ENCODE results near the gene LRP4. TPM values are rescaled to one million over a fixed set of nuclear protein-coding genes. Genes with fewer than 3 reads are reported as not detected.

LRP4 gene
- total and polyA plus RNA-seq, 2 of the 4 experiments (the other 2 are of a cell fraction) = 4.1 to 5.8 TPM

DNA sequence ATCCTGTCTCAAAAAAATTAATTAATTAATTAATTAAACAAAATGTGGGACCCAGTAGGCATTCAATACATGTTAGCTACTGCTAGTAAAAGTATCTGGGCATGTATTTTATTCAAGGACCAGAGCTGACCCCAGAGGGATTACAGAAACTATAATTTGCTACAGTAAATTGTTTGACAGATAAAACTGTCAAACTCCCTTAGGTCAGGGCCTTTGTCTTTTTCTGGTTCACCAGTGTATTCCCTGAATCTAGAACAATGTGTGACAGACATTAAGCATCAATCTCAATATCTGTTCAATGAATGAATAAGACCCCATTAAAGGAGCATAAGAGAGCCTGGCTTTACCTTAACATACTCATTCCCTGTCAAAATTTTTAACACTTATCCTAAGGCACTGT is 78.2 kb downstream of the LRP4 start:
- Histone ChIP-seq H3K4me1 (ENCODE audit: control insufficient read depth, insufficient read depth, low read length) (peaks cover 1% of the 10 kb centered on the region; the same call in 1 of the 2 replicates), H3K9me3 (ENCODE audit: control insufficient read depth, insufficient read depth, low read length) (no peaks in the 10 kb centered on the region), H3K4ac (ENCODE audit: low read depth, low read length) (no peak overlapping the region), H2AK9ac (replicated peaks; ENCODE audit: low read depth, low read length, poor library complexity) (no peak overlapping the region), H3K56ac (ENCODE audit: extremely low read depth, insufficient read depth, low read length) (no peak overlapping the region), H4K8ac (ENCODE audit: low read depth in 2 of 2, low read length in 2 of 2) (no peak overlapping the region), H3K79me1 (ENCODE audit: low read depth in 1 of 2, low read length in 2 of 2) (peaks cover 0 to 54% of the 10 kb centered on the region in 2 experiments; a peak in 2 of 4 replicates), H3K23ac (ENCODE audit: low read depth, low read length) (no peak overlapping the region; the same call in 1 of the 2 replicates), H3K4me2 (ENCODE audit: low read depth, low read length) (no peak overlapping the region), H2BK5ac (ENCODE audit: low read depth, low read length, poor library complexity, severe bottlenecking) (no peak overlapping the region), H3K18ac (ENCODE audit: low read depth, low read length) (no peak overlapping the region), H4K5ac (ENCODE audit: low read depth, low read length) (no peak overlapping the region), H2BK20ac (ENCODE audit: low read depth, low read length) (no peak overlapping the region), H3K14ac (replicated peaks; ENCODE audit: low read depth, low read length) (no peak overlapping the region), H3K27me3 (ENCODE audit: control insufficient read depth, insufficient read depth, low read length) (no peaks in the 10 kb centered on the region), H3K9me1 (ENCODE audit: insufficient read depth, low read length) (peaks cover 3% of the 10 kb centered on the region; the same call in 1 of the 2 replicates), H3K9ac (ENCODE audit: low read depth, low read length) (no peak overlapping the region), H2BK15ac (ENCODE audit: low read depth, low read length) (no peak overlapping the region), H2BK120ac (ENCODE audit: low read depth, low read length) (no peak overlapping the region), H2AFZ (replicated peaks; ENCODE audit: low read length, poor library complexity) (no peak overlapping the region), H4K91ac (ENCODE audit: insufficient read depth, low read depth, low read length) (no peak overlapping the region), H3K36me3 (ENCODE audit: control insufficient read depth, insufficient read depth, low read length) (no peaks in the 10 kb centered on the region), H2AK5ac (ENCODE audit: low read depth, low read length) (no peak overlapping the region), H3K27ac (ENCODE audit: insufficient read depth, low read length) (no peak overlapping the region), H3K4me3 (ENCODE audit: insufficient read depth, low read depth, low read length) (no peak overlapping the region), H4K20me1 (ENCODE audit: insufficient read depth, low read length) (peaks cover 38% of the 10 kb centered on the region; the same call in 1 of the 2 replicates)
- intact Hi-C loops (cut with micrococcal nuclease) (no loop called here), dilution Hi-C loops (cut with HindIII; ENCODE audit: low sequenced_read_pairs, unreplicated experiment) (no loop called here), in situ Hi-C loops (cut with MboI; ENCODE audit: low sequenced_read_pairs) (no loop called here)
- DNase-seq (no peak), ATAC-seq (ENCODE audit: low read depth) (no peak)
- no TSS peak for BruUV-seq (replicated peaks)
- ChIA-PET POLR2A (ENCODE audit: unreplicated experiment) (no interaction called here), CTCF (no interaction called here)
- TF ChIP-seq CHD1 (IDR thresholded peaks at IDR 0.05; ENCODE audit: low read depth, low read length) = no peak
- TF ChIP-seq MAZ (IDR thresholded peaks at IDR 0.05; ENCODE audit: borderline replicate concordance, low read depth, low read length) = no peak
- TF ChIP-seq FOS (IDR thresholded peaks at IDR 0.05; ENCODE audit: low read depth, low read length) = no peak
- TF ChIP-seq USF2 (IDR thresholded peaks at IDR 0.05; ENCODE audit: low read depth, low read length) = no peak
- no peak for TF ChIP-seq NFE2L2 (IDR thresholded peaks at IDR 0.05; ENCODE audit: low read depth, low read length)
- TF ChIP-seq, protein P1, sequence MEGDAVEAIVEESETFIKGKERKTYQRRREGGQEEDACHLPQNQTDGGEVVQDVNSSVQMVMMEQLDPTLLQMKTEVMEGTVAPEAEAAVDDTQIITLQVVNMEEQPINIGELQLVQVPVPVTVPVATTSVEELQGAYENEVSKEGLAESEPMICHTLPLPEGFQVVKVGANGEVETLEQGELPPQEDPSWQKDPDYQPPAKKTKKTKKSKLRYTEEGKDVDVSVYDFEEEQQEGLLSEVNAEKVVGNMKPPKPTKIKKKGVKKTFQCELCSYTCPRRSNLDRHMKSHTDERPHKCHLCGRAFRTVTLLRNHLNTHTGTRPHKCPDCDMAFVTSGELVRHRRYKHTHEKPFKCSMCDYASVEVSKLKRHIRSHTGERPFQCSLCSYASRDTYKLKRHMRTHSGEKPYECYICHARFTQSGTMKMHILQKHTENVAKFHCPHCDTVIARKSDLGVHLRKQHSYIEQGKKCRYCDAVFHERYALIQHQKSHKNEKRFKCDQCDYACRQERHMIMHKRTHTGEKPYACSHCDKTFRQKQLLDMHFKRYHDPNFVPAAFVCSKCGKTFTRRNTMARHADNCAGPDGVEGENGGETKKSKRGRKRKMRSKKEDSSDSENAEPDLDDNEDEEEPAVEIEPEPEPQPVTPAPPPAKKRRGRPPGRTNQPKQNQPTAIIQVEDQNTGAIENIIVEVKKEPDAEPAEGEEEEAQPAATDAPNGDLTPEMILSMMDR (conservative IDR thresholded peaks at IDR 0.05; ENCODE audit: low read depth, low read length) = no peak
- no peak for TF ChIP-seq MXI1 (IDR thresholded peaks at IDR 0.05; ENCODE audit: borderline replicate concordance, low read depth, low read length)
- TF ChIP-seq CEBPB (IDR thresholded peaks at IDR 0.05; ENCODE audit: low read depth, low read length) = no peak
- TF ChIP-seq RFX5 (IDR thresholded peaks at IDR 0.05; ENCODE audit: low read depth, low read length) = no peak
- no peak for TF ChIP-seq SMC3 (IDR thresholded peaks at IDR 0.05; ENCODE audit: low read depth, low read length)
- TF ChIP-seq ELK1 (IDR thresholded peaks at IDR 0.05; ENCODE audit: borderline replicate concordance, low read depth, low read length) = no peak
- TF ChIP-seq RCOR1 (IDR thresholded peaks at IDR 0.05; ENCODE audit: insufficient replicate concordance, low read length) = no peak
- TF ChIP-seq RAD21 (IDR thresholded peaks at IDR 0.05; ENCODE audit: low read length) = no peak
- no peak for TF ChIP-seq MAFK (IDR thresholded peaks at IDR 0.05; ENCODE audit: low read depth, low read length)
- TF ChIP-seq BHLHE40 (IDR thresholded peaks at IDR 0.05; ENCODE audit: low read depth, low read length) = no peak
- no peak for TF ChIP-seq POLR2A (IDR thresholded peaks at IDR 0.05; ENCODE audit: low read depth, low read length)
